HG03575 (cell line): Measurements from ENCODE around the gene SLC35B1.
"Not testable (repeated sequence)": the region's sequence is repeated elsewhere in the genome, so short reads cannot be mapped to it uniquely, and the experiment has no call there.

Experiments
- ATAC-seq: cut with Tn5 transposase; IDR thresholded peaks from one replicate; pipeline ENCODE4 v1.9.1; 2021; ENCODE audit not compliant: unreplicated experiment, insufficient number of reproducible peaks, low FRiP score; ENCODE audit errors: extremely low read depth

Gene SLC35B1

GRCh38 chr17:49677933-49678847 lies 29.6 kb downstream of the SLC35B1 start, which contains the start of gene SPOP:
Gene SPOP, minus strand, starts transcription at chr17:49678097. Its CDS starts 55,287 bp downstream, at chr17:49622810.
- ATAC-seq = no peak

- ATAC-seq = no peak
These were observed 30.4 kb downstream of the SLC35B1 start for GRCh38 chr17:49677134-49677932.

DNA sequence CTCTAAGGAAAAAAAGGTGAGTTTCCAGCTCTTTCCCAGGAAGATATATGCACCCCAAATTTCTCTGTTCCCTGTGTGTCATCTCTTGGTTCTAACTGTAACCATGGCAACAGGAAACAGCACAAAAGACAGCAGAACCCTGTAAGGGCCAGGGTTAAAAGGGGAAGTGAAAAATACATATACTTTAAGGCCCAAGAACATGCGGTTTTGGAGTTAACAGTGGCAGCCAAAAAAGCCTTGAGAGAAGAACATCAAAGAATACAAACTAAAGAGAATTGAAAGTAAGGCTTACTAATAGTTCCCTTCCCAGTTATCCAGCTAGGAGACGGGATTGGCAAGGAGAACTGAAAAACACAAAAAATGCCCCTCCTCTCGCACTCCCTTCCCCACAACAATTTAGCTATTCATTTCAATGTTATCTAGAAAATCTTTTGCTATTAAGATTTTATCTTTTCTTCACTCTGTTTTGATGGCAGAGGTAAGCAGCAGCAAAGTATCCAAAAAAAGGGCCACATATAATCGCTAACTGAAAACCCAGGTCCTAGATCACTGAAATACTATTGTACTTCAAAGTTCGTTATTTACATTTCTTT lies 31.4 kb downstream of the SLC35B1 start:
- peak; percentile 63 for ATAC-seq

DNA sequence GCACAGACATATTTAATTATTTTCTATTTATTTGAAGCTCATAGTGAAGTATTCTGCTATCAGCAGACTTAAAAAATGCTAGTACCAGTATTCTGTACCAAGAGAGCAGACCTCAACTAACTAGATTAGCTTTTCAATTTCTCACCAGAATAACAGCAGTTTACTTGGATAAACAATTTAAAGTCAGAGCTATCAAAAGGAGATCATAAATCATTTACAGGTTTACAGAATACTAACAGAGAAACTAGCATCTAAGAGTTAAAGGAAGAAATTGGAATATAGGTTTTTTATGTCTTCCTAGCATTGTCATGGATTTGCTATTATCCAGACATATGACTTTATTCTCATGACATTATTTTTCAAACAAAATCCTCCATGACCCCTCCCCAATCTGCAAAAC lies 33.3 kb downstream of the SLC35B1 start:
- no peak for ATAC-seq

GRCh38 chr17:49673679-49674078 lies 34.1 kb downstream of the SLC35B1 start:
- not testable (repeated sequence) for ATAC-seq

DNA sequence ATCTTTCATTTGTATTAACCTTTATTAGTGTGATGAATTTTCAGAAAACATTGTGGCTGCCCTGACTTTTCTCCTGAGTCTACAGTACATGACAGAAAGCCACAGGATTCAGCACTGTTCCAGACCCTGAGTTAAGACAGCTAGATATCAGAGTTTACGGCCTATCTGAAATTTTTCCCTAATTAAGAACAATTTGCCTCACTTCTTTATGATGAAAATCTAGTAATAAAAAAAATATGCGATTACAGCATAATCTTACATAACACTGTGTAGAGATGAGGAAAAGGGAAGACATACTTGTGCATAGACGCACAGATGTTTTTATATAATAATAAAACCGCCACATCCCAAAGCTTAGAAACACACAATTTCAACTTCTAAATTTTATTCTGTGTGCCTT lies 37.1 kb downstream of the SLC35B1 start:
- ATAC-seq = no peak

- ATAC-seq = no peak
These were observed 37.8 kb downstream of the SLC35B1 start for GRCh38 chr17:49670002-49670401.

- ATAC-seq = no peak
These were observed 39.9 kb downstream of the SLC35B1 start for GRCh38 chr17:49667854-49668253.

GRCh38 chr17:49664706-49665211 lies 43.0 kb downstream of the SLC35B1 start:
- ATAC-seq = no peak

GRCh38 chr17:49659661-49660382 lies 47.9 kb downstream of the SLC35B1 start:
- ATAC-seq = no peak

DNA sequence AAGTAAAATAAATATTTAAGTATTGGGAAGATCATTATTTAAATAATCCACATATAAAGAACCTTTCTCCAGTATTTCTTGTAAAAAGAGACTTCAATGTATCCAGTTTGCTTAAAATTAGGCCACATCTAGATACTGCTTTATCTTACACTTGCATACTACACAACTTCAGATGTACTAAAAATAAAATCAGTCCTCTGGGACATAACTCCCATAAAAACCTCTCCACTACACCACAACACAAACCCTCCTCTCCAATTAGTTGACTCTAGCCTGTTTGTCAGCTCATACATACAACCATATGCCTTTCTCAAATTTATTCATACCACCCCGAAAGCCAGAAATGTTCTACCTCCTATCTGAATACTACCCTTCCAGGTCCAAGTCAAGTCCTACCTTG lies 51.5 kb downstream of the SLC35B1 start:
- ATAC-seq = no peak
